Body of pancreas (tissue), 4 donors: Measurements from ENCODE around the gene GAL.

Experiments
- CTCF ChIP-seq, 7 experiments: fragments of 450-650 bp in 4 of 7; fragments of 200-600 bp in 3 of 7; sonication (generic) in 3 of 7; IDR thresholded peaks; one replicate each; pipeline ENCODE4 v1.5.1; 2016 to 2019; ENCODE audit warnings: antibody characterized with exemption in 7 of 7
- POLR2A ChIP-seq, 3 donors: fragments of 450-650 bp; IDR thresholded peaks; one replicate each; pipeline ENCODE4 v1.6.1; 2016; ENCODE audit warnings: antibody characterized with exemption in 3 of 3, mild to moderate bottlenecking in 2 of 3

- TF ChIP-seq CTCF (IDR thresholded peaks at IDR 0.05) (no peak), POLR2A (IDR thresholded peaks at IDR 0.05) (no peak)
These were observed 28.5 kb upstream of the GAL start for GRCh38 chr11:68655806-68656205.
